Nephron (organoid): Measurements from ENCODE around the gene OR10T2.

Experiments
- H3K27ac Mint-ChIP-seq, 3 experiments: 2 replicates each; pipeline ENCODE4 v1.8.0; 2020; ENCODE audit warnings: mixed read lengths in 3 of 3, mild to moderate bottlenecking in 2 of 3, moderate library complexity in 1 of 3
- H3K27me3 Mint-ChIP-seq: 2 replicates; pipeline ENCODE4 v1.8.0; 2021; ENCODE audit warnings: low read depth, mild to moderate bottlenecking, moderate library complexity, mixed read lengths
- H3K36me3 Mint-ChIP-seq: 2 replicates; pipeline ENCODE4 v1.8.0; 2020; ENCODE audit warnings: low read depth, mixed read lengths
- H3K4me1 Mint-ChIP-seq: 2 replicates; pipeline ENCODE4 v1.8.0; 2020; ENCODE audit warnings: mixed read lengths
- H3K4me3 Mint-ChIP-seq, 3 experiments: 2 replicates each; pipeline ENCODE4 v1.8.0; 2020; ENCODE audit warnings: mild to moderate bottlenecking in 3 of 3, mixed read lengths in 3 of 3, moderate library complexity in 2 of 3
- H3K9me3 Mint-ChIP-seq: 2 replicates; pipeline ENCODE4 v1.8.0; 2020; ENCODE audit warnings: mixed read lengths
- TF ChIP-seq, protein P1 (sequence below), 3 experiments: fragments of 200-600 bp; sonication (generic); IDR thresholded peaks; one replicate each; pipeline ENCODE4 v1.5.0; 2021; ENCODE audit warnings: antibody characterized with exemption in 3 of 3; ENCODE audit not compliant: unreplicated experiment in 3 of 3

OR10T2 gene

GRCh38 chr1:158366783-158367182 is 32.5 kb downstream of the OR10T2 start:
- no peak overlapping the region for H3K27ac Mint-ChIP-seq
- TF ChIP-seq, protein P1, sequence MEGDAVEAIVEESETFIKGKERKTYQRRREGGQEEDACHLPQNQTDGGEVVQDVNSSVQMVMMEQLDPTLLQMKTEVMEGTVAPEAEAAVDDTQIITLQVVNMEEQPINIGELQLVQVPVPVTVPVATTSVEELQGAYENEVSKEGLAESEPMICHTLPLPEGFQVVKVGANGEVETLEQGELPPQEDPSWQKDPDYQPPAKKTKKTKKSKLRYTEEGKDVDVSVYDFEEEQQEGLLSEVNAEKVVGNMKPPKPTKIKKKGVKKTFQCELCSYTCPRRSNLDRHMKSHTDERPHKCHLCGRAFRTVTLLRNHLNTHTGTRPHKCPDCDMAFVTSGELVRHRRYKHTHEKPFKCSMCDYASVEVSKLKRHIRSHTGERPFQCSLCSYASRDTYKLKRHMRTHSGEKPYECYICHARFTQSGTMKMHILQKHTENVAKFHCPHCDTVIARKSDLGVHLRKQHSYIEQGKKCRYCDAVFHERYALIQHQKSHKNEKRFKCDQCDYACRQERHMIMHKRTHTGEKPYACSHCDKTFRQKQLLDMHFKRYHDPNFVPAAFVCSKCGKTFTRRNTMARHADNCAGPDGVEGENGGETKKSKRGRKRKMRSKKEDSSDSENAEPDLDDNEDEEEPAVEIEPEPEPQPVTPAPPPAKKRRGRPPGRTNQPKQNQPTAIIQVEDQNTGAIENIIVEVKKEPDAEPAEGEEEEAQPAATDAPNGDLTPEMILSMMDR (IDR thresholded peaks at IDR 0.05; ENCODE audit: unreplicated experiment in 3 of 3): no peak
- H3K4me1 Mint-ChIP-seq: no peaks in the 10 kb centered on the region
- peaks cover 5% of the 10 kb centered on the region for H3K9me3 Mint-ChIP-seq
- no peak overlapping the region for H3K4me3 Mint-ChIP-seq
- H3K36me3 Mint-ChIP-seq: no peaks in the 10 kb centered on the region
- no peaks in the 10 kb centered on the region for H3K27me3 Mint-ChIP-seq

DNA sequence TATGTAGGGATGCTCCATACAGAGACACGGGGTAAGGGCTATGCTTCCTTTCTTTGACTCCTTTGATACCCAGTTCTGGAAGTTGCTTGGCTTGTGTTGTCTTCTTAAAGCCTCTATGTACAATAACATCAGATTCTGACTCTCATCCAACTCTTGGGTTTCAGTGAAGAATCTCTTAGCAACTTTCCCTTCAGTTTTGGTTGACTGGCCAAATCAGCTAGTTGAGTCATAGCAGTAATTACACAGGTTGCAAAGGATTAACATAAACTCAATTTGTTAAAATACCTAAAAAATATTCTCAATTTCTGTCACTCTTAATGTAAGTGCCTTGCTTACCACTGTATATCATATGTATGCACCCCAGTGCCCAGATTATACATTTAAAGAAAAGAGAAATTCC is 36.3 kb downstream of the OR10T2 start:
- TF ChIP-seq, protein P1 (IDR thresholded peaks at IDR 0.05; ENCODE audit: unreplicated experiment in 3 of 3): no peak
- Mint-ChIP-seq H3K4me1 (no peaks in the 10 kb centered on the region), H3K27me3 (no peaks in the 10 kb centered on the region), H3K36me3 (no peaks in the 10 kb centered on the region), H3K9me3 (no peaks in the 10 kb centered on the region), H3K27ac (no peak overlapping the region), H3K4me3 (no peak overlapping the region)

DNA sequence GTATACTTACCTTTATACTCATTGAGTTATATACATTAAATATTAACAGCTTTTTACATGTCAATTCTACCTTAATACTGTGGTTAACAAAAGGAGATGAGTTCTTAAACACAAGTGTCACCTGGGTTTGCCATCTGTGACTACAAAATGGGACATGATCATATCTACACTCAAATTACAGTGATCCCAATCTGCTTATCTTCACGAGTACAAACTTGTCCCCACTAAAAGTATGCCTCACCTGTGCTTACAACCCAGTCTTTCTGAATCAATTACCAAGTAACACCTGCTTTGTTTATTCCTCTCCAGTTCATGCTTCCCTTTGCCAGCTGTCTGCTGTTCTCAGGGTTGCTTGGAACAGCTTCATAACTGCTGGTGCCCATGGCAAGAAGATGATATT is 36.8 kb downstream of the OR10T2 start:
- Mint-ChIP-seq H3K36me3 (no peaks in the 10 kb centered on the region), H3K9me3 (no peaks in the 10 kb centered on the region), H3K4me3 (no peak overlapping the region), H3K4me1 (no peaks in the 10 kb centered on the region), H3K27me3 (no peaks in the 10 kb centered on the region), H3K27ac (no peak overlapping the region)
- TF ChIP-seq, protein P1 (IDR thresholded peaks at IDR 0.05; ENCODE audit: unreplicated experiment in 3 of 3): no peak

GRCh38 chr1:158357441-158357840 is 41.8 kb downstream of the OR10T2 start:
- peaks cover 6% of the 10 kb centered on the region for H3K27me3 Mint-ChIP-seq
- H3K27ac Mint-ChIP-seq: no peak overlapping the region
- no peaks in the 10 kb centered on the region for H3K4me1 Mint-ChIP-seq
- TF ChIP-seq, protein P1 (IDR thresholded peaks at IDR 0.05; ENCODE audit: unreplicated experiment in 3 of 3): no peak
- no peak overlapping the region for H3K4me3 Mint-ChIP-seq
- H3K9me3 Mint-ChIP-seq: no peaks in the 10 kb centered on the region
- H3K36me3 Mint-ChIP-seq: no peaks in the 10 kb centered on the region

- H3K4me1 Mint-ChIP-seq: no peaks in the 10 kb centered on the region
- H3K36me3 Mint-ChIP-seq: no peaks in the 10 kb centered on the region
- H3K9me3 Mint-ChIP-seq: no peaks in the 10 kb centered on the region
- TF ChIP-seq, protein P1 (IDR thresholded peaks at IDR 0.05; ENCODE audit: unreplicated experiment in 3 of 3): no peak
- no peak overlapping the region for H3K27ac Mint-ChIP-seq
- H3K27me3 Mint-ChIP-seq: peaks cover 6% of the 10 kb centered on the region
- no peak overlapping the region for H3K4me3 Mint-ChIP-seq
Measured at GRCh38 chr1:158356616-158357015, 42.6 kb downstream of the OR10T2 start.

DNA sequence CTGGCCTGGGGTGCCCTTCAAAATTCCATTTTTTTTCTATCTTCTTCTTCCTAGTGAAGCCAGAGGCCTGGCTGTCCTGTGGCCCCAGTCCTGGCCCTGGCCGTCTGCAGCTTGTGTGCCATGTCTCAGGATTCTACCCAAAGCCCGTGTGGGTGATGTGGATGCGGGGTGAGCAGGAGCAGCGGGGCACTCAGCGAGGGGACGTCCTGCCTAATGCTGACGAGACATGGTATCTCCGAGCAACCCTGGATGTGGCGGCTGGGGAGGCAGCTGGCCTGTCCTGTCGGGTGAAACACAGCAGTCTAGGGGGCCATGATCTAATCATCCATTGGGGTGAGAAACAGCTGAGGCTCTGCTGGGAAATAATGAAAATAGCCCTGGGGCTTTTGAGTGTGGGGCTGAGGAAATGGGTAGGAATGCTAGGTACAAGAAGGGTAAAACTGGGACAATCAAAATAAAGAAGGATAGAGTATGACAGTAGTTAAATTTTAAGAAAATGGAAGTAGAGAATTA is 43.4 kb downstream of the OR10T2 start:
- Mint-ChIP-seq H3K4me1 (no peaks in the 10 kb centered on the region), H3K36me3 (no peaks in the 10 kb centered on the region), H3K4me3 (no peak overlapping the region), H3K27me3 (peaks cover 6% of the 10 kb centered on the region), H3K9me3 (no peaks in the 10 kb centered on the region), H3K27ac (no peak overlapping the region)
- TF ChIP-seq, protein P1 (IDR thresholded peaks at IDR 0.05; ENCODE audit: unreplicated experiment in 3 of 3): no peak
